NT2/D1 (cell line): ENCODE data around the gene ZSCAN26.

Source experiments
- SUZ12 ChIP-seq: IDR thresholded peaks from 2 replicates; pipeline ENCODE4 v1.6.1; 2011; ENCODE audit not compliant: insufficient read length, insufficient read depth; ENCODE audit errors: extremely low read depth
- YY1 ChIP-seq: IDR thresholded peaks from 2 replicates; pipeline ENCODE4 v1.6.1; 2011; ENCODE audit not compliant: insufficient read length, insufficient read depth

GRCh38 chr6:28232785-28233184 lies 34.2 kb upstream of the ZSCAN26 start:
- TF ChIP-seq SUZ12 (no peak), YY1 (no peak)
